Activated T-helper 1 cell treated with anti-CD3 and anti-CD28 coated beads, Interleukin-12 subunit alpha, Interleukin-12 subunit beta, Interleukin-2, Interleukin-4 antibody, amounts not matched to agents 30 ng/mL and 10 ng/mL and 1 ng/mL, durations not matched to agents 14 hours and 24 hours and 36 hours (primary cell): ENCODE measurements around the gene KLRD1. TPM values are rescaled to one million over a fixed set of nuclear protein-coding genes. Genes with fewer than 3 reads are reported as not detected.

Source experiments
- DNase-seq: peaks from one replicate; pipeline ENCODE4 v3.0.0; 2021; ENCODE audit warnings: low spot score
- H3K27ac Mint-ChIP-seq: one replicate; pipeline ENCODE4 v1.8.0; 2021; ENCODE audit warnings: mild to moderate bottlenecking, mixed read lengths
- H3K27me3 Mint-ChIP-seq: one replicate; pipeline ENCODE4 v1.8.0; 2022; ENCODE audit warnings: mild to moderate bottlenecking, moderate library complexity, mixed read lengths; ENCODE audit not compliant: insufficient read depth
- H3K36me3 Mint-ChIP-seq: one replicate; pipeline ENCODE4 v1.8.0; 2021; ENCODE audit warnings: low read depth, mixed read lengths
- H3K4me1 Mint-ChIP-seq: one replicate; pipeline ENCODE4 v1.8.0; 2021; ENCODE audit warnings: low read depth, mixed read lengths
- H3K4me3 Mint-ChIP-seq: one replicate; pipeline ENCODE4 v1.8.0; 2021; ENCODE audit warnings: mild to moderate bottlenecking, moderate library complexity, mixed read lengths
- H3K9me3 Mint-ChIP-seq: one replicate; pipeline ENCODE4 v1.8.0; 2021; ENCODE audit warnings: mixed read lengths
- intact Hi-C: fragments of 100-400 bp; cut with micrococcal nuclease; formaldehyde crosslinking; loops from one replicate; pipeline ENCODE4 v1.15.1; 2024
- total RNA-seq: library from RNA; stranded (reverse); gene quantifications from 2 replicates; pipeline ENCODE4 v1.2.3, GENCODE V29; 2022

The KLRD1 gene, protein sequence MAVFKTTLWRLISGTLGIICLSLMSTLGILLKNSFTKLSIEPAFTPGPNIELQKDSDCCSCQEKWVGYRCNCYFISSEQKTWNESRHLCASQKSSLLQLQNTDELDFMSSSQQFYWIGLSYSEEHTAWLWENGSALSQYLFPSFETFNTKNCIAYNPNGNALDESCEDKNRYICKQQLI
- total RNA-seq, result 2.5 and 2.7 TPM in 2 replicates

DNA sequence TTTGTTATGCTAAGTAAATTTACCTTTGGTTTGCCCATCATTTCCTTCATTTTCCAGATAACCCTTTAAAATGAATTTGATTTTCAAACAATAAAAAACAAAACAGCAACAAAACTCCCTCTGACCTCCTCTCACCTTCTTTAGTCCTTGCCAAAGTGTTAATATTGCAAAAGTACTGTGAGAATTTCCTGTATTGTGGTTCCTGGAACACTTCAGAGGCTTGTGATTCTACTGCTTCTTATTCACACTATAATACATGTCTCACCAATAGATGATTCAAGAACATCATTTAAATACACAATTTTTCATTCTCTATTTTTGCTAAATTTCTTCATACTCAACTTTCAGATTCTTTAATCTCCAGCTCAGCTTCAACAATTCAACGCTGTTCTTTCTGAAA lies at the start of gene KLRD1:
KLRD1 (plus strand) TSS at position 241 of the 400 bp plus-strand sequence. CDS start 208 bp downstream, outside the sequence.
- Mint-ChIP-seq H3K36me3 (peaks cover 10% of the 10 kb centered on the region), H3K4me3 (no peak within 1 kb of the TSS), H3K4me1 (peaks cover 35% of the 10 kb centered on the region), H3K27ac (no peak within 1 kb of the TSS), H3K9me3 (peaks cover 20% of the 10 kb centered on the region), H3K27me3 (peaks cover 1% of the 10 kb centered on the region)
- intact Hi-C loops, result loop anchor here (10.0 kb wide), 2 partner anchors 943 to 1707 kb away; no protein-coding TSS in a partner anchor
- DNase-seq, result no peak

DNA sequence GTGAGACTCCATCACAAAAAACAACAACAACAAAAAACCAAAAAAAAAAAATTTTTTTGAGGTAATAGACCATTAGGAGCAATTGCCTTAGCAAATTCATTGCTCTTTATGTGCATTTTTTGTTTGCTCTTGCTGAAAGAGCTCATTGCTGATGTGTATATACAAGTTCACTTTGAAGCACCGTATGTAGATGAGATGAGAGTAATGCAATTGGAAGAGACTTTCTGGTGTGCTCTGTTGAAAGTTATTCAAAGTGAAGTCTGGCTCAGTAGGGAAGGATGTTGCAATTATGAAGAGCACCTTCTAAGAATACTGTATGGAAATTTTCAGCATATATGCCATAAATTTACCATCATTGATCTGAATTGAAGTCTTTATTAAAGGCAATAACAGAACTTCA lies 46.7 kb upstream of the KLRD1 start:
- Mint-ChIP-seq H3K27me3 (peaks cover 25% of the 10 kb centered on the region), H3K4me1 (no peaks in the 10 kb centered on the region), H3K27ac (no peak overlapping the region), H3K36me3 (peaks cover 1% of the 10 kb centered on the region), H3K4me3 (no peak overlapping the region), H3K9me3 (peaks cover 3% of the 10 kb centered on the region)
- intact Hi-C loops, result no loop called here
- DNase-seq, result no peak

DNA sequence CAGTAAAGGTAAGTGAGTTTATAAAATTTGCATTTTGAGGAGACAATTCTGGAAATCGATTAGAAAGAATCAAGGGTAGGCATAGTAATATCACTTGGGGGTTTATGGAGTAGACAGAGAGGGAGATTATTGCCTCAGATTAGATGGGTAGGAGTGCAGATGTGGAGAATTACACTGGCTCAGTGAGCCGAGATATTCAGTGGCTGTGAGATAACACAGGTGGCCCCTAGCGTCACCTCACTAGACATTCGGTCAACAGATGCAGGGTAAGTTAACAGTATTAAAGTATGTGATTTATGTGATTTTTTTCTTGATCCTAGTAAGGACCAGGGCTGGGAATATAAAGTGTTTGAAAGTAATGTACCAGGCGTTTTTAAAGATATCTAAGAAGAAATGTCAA lies 39.6 kb upstream of the KLRD1 start:
- intact Hi-C loops, result no loop called here
- no peak overlapping the region for H3K4me3 Mint-ChIP-seq
- no peak overlapping the region for H3K27ac Mint-ChIP-seq
- no peak for DNase-seq
- H3K27me3 Mint-ChIP-seq, result peaks cover 16% of the 10 kb centered on the region
- no peaks in the 10 kb centered on the region for H3K36me3 Mint-ChIP-seq
- H3K9me3 Mint-ChIP-seq, result no peaks in the 10 kb centered on the region
- no peaks in the 10 kb centered on the region for H3K4me1 Mint-ChIP-seq

DNA sequence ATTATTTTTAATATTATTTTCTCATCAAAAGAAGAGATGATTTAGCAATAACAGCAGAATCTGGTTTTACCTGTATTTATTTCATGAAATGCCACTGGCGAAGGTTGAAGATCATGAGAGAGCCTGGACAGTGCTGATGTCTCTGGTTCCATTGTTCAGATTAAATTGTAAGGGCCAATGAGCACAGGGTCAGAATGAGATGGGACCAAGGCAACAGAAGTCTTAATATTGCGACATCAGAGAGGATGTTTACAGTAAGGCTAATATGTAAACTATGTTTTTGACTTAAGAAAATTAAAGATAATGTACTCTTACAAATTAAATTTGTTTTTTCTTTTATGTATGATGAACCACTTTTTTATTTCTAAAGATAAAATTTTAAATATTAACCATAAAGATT lies 35.2 kb upstream of the KLRD1 start:
- H3K4me3 Mint-ChIP-seq, result no peak overlapping the region
- no peak for DNase-seq
- no peaks in the 10 kb centered on the region for H3K4me1 Mint-ChIP-seq
- peaks cover 22% of the 10 kb centered on the region for H3K27me3 Mint-ChIP-seq
- H3K36me3 Mint-ChIP-seq, result no peaks in the 10 kb centered on the region
- no peaks in the 10 kb centered on the region for H3K9me3 Mint-ChIP-seq
- no peak overlapping the region for H3K27ac Mint-ChIP-seq
- intact Hi-C loops, result no loop called here

DNA sequence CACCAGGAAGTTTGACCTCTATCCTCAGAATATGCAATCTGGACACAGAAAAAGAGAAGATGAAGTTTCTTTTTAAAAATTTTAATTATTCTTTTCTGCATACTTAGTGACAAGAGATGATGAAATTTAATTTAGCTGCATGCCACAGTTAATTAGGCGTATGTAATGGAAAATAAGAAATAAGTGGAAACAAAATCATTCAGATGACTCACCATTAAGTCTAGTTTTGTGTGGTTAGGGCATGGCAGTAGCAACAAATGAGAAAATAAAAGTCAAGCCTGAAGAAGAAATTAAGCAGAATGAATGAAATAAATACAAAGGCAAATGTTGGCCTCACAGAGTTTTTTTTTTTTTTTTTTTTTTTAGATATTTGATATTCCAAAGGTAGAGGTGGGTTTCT lies 30.9 kb upstream of the KLRD1 start:
- H3K4me3 Mint-ChIP-seq, result no peak overlapping the region
- H3K27ac Mint-ChIP-seq, result no peak overlapping the region
- H3K9me3 Mint-ChIP-seq, result no peaks in the 10 kb centered on the region
- no peak for DNase-seq
- intact Hi-C loops, result no loop called here
- peaks cover 20% of the 10 kb centered on the region for H3K27me3 Mint-ChIP-seq
- H3K4me1 Mint-ChIP-seq, result no peaks in the 10 kb centered on the region
- H3K36me3 Mint-ChIP-seq, result no peaks in the 10 kb centered on the region

DNA sequence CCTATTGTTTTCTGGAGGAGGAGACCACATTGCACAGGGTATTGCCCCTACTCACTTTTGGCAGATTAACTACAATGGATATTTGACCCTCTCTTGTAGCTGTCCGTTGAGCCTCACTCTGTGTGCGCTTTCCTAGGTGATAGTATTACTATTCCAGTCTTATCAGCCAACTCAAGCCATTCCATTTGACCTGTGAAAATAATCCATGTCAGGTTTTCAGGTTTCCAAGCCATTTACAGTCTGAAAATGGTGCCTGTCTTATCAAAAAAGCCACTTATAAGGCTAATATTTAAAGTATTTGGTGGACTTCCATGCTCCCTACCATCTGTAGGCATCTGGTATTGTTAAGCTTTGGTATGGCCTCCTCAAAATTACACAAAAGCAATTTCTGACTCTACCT lies 29.6 kb upstream of the KLRD1 start:
- H3K4me3 Mint-ChIP-seq, result no peak overlapping the region
- no peaks in the 10 kb centered on the region for H3K4me1 Mint-ChIP-seq
- no peaks in the 10 kb centered on the region for H3K9me3 Mint-ChIP-seq
- H3K36me3 Mint-ChIP-seq, result no peaks in the 10 kb centered on the region
- H3K27me3 Mint-ChIP-seq, result peaks cover 24% of the 10 kb centered on the region
- no peak for DNase-seq
- H3K27ac Mint-ChIP-seq, result no peak overlapping the region
- intact Hi-C loops, result no loop called here

DNA sequence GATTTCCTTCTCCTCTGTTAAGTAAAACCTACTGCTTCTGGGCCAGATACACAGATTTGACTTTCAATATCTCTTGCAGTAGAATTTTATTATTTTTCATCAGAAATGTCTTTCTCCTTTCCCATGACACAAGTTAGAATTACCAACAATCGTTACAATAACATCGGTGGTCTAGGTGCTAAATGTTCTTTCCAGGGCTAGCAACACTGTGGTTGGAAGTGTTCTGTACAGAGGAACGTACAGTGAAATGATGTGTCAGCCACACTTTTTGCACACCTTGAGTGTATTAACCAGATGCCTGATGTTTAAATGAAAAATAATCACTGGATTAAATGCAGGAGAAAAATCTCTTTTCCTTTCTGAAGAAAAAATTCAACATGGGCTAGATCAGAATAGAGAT lies 27.7 kb upstream of the KLRD1 start:
- DNase-seq, result no peak
- Mint-ChIP-seq H3K36me3 (no peaks in the 10 kb centered on the region), H3K4me1 (no peaks in the 10 kb centered on the region), H3K27me3 (peaks cover 24% of the 10 kb centered on the region), H3K4me3 (no peak overlapping the region), H3K27ac (no peak overlapping the region), H3K9me3 (no peaks in the 10 kb centered on the region)
- intact Hi-C loops, result no loop called here

DNA sequence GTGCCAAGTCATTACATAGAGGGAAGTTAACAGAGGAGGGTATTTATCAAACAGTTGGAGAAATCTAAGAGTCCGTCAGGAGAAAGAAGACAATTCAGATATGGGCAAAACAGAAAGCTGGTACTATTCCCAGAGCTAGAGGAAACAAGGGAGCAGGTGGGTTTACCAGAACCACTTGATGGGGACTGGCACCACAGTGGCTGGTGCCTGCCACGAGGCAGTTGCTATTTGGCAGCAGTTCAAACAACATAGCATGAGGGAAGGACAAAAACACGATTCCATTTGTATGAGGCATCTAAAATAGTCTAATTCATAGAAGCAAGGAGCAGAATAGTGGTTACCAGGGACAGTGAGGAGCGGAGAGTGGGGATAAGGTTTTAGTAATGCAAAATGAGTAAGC lies 24.6 kb upstream of the KLRD1 start:
- no peaks in the 10 kb centered on the region for H3K9me3 Mint-ChIP-seq
- no peaks in the 10 kb centered on the region for H3K36me3 Mint-ChIP-seq
- no peak overlapping the region for H3K27ac Mint-ChIP-seq
- intact Hi-C loops, result no loop called here
- no peak for DNase-seq
- no peak overlapping the region for H3K4me3 Mint-ChIP-seq
- peaks cover 5% of the 10 kb centered on the region for H3K4me1 Mint-ChIP-seq
- peaks cover 18% of the 10 kb centered on the region for H3K27me3 Mint-ChIP-seq

DNA sequence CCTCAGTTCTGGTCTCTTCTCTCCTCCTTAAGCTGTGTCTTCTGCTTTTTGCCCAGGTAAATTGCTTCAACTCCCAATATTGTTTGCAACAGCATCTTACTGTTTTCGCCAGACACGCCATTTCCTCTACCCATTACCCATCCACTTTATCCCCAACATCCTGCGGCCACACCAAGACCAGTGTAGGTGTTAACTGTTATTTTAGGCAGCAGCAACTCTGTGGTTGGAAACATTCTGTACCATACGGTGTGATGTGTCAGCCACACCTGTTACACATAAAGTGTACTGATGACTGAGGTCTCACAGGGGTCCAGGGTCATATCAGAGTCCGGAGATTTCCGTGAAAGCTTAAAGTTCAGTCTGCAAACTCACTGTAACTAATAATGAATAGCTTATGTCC lies 21.8 kb upstream of the KLRD1 start:
- Mint-ChIP-seq H3K27ac (no peak overlapping the region), H3K9me3 (no peaks in the 10 kb centered on the region), H3K4me1 (peaks cover 16% of the 10 kb centered on the region), H3K36me3 (no peaks in the 10 kb centered on the region), H3K4me3 (no peak overlapping the region), H3K27me3 (peaks cover 9% of the 10 kb centered on the region)
- DNase-seq, result no peak
- intact Hi-C loops, result no loop called here

DNA sequence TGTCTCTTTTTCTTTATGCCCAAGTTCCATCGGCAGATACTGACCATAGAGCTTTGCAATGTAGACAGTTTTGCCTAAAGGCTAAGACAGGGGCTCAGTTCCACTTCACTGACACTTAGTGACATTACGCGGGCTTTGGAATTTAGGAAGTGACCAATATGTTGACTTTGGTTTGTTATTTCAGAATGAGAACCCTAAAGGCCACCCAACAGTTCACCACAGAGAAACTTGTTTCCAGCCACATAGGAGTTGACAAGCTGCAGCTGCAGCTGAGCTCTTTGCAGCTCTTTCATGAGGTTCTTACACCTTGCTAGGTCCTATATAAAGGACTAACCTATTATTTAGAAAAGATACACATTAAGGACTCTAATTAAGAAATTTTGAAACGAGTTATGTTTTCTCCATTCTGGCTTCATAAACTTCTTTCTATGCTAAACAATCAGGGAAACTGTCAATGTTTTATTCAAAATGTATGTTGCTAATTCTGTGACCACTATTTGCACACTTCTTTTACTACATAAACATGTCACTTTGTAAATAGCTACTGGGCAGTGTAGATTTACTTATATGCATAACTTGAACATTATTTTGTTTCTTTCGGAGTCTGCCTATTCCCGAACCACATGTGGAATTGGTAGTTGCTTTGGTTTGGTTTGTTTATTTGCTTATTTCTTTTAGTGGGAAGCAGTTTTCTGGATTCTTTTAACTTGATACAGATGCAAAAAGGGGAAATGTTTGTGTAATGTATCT lies 18.5 kb upstream of the KLRD1 start:
- DNase-seq, result no peak
- Mint-ChIP-seq H3K9me3 (peaks cover 6% of the 10 kb centered on the region), H3K4me1 (peaks cover 31% of the 10 kb centered on the region), H3K27ac (peak overlapping the region; percentile 6), H3K36me3 (no peaks in the 10 kb centered on the region), H3K27me3 (peaks cover 6% of the 10 kb centered on the region), H3K4me3 (no peak overlapping the region)
- intact Hi-C loops, result no loop called here

DNA sequence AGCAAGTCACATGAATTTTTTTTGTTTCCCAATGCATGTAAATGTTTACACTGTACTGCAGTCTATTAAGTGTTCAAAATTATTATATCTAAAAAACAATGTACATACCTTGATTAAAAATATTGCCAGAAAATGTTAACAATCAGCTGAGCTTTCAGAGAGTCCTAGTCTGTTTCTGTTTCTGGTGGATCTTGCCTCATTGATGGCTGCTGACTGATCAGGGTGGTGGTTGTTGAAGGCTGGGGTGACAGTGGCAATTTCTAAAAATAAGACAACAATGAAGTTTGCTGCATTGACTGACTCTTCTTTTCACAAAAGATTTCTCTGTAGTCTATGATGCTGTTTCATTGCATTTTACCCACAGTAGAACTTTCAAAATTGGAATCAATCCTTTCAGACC lies 16.6 kb upstream of the KLRD1 start:
- DNase-seq, result no peak
- no peaks in the 10 kb centered on the region for H3K36me3 Mint-ChIP-seq
- H3K27ac Mint-ChIP-seq, result no peak overlapping the region
- intact Hi-C loops, result no loop called here
- peaks cover 11% of the 10 kb centered on the region for H3K27me3 Mint-ChIP-seq
- peaks cover 9% of the 10 kb centered on the region for H3K9me3 Mint-ChIP-seq
- H3K4me1 Mint-ChIP-seq, result peaks cover 26% of the 10 kb centered on the region
- no peak overlapping the region for H3K4me3 Mint-ChIP-seq

DNA sequence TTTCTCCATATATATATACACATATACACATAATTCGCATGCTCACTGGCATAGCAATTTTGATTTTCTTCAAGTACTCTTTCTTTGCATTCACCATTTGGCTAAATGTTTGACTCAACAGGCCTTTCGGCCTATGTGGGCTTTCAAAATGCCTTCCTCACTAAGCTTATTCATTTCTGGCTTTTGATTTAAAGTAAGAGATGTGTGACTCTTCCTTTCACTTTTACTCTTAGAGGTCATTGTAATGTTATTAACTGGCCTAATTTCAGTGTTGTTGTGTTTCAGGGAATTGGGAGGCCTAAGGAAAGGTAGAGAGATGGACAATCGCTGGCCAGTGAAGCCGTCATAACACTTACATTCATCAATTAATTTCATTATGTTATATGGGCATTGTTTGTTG lies 14.5 kb upstream of the KLRD1 start:
- peaks cover 9% of the 10 kb centered on the region for H3K9me3 Mint-ChIP-seq
- peak overlapping the region; percentile 69 for H3K27ac Mint-ChIP-seq
- peaks cover 11% of the 10 kb centered on the region for H3K27me3 Mint-ChIP-seq
- H3K4me3 Mint-ChIP-seq, result no peak overlapping the region
- H3K36me3 Mint-ChIP-seq, result no peaks in the 10 kb centered on the region
- intact Hi-C loops, result loop anchor here (1.0 to 2.0 kb wide), 3 partner anchors 11 to 248 kb away; no protein-coding TSS in a partner anchor
- peaks cover 32% of the 10 kb centered on the region for H3K4me1 Mint-ChIP-seq
- no peak for DNase-seq

DNA sequence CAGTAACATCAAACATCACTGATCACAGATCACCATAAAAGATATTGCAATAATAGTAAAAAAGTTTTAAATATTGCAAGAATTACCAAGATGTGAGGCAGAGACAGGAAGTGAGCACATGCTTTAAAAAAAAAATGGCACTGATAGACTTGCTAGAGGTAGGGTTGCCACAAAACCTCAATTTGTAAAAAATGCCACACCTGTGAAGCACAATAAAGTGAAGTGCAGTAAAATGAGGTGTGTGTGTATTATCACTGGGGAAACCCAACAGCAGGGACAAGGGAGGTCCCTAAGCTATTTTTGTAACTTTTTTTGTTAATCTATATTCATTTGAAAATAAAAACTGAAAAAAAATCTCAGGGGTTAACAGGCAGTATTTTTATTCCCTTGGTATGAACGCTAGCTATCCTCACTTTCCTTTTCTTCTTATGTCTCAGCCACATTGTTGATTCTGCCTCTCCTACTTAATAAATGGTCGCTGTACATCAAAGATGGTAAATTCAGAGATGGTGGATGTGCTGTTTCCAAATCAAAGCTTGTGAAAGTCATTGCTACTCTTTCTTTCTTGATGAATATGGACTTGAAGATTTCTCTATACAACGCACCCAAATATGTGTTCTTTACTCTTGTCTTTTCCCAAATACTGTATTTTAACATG lies 14.0 kb upstream of the KLRD1 start:
- peaks cover 11% of the 10 kb centered on the region for H3K27me3 Mint-ChIP-seq
- peaks cover 9% of the 10 kb centered on the region for H3K9me3 Mint-ChIP-seq
- H3K4me3 Mint-ChIP-seq, result no peak overlapping the region
- intact Hi-C loops, result loop anchor here (1.0 to 2.0 kb wide), 3 partner anchors 11 to 247 kb away; no protein-coding TSS in a partner anchor
- H3K36me3 Mint-ChIP-seq, result no peaks in the 10 kb centered on the region
- H3K27ac Mint-ChIP-seq, result no peak overlapping the region
- H3K4me1 Mint-ChIP-seq, result peaks cover 31% of the 10 kb centered on the region
- no peak for DNase-seq
